Gastroesophageal sphincter (tissue), 3 donors: ENCODE measurements around the gene MCC.
"Not testable (repeated sequence)": the region's sequence is repeated elsewhere in the genome, so short reads cannot be mapped to it uniquely, and the experiment has no call there.

Source experiments
- CTCF ChIP-seq, 4 experiments: fragments of 200-600 bp in 2 of 4; fragments of 450-650 bp in 2 of 4; sonication (generic) in 1 of 4; IDR thresholded peaks; one replicate each; pipeline ENCODE4 v1.5.1; 2017 to 2019; ENCODE audit warnings: antibody characterized with exemption in 4 of 4, mild to moderate bottlenecking in 2 of 4, moderate library complexity in 2 of 4
- EP300 ChIP-seq: sonication (generic); formaldehyde crosslinking; IDR thresholded peaks from one replicate; pipeline ENCODE4 v1.6.1; 2017; ENCODE audit warnings: antibody characterized with exemption, mild to moderate bottlenecking
- POLR2A ChIP-seq, 2 donors: fragments of 450-650 bp; IDR thresholded peaks; one replicate each; pipeline ENCODE4 v1.6.1; 2017; ENCODE audit warnings: antibody characterized with exemption in 2 of 2, mild to moderate bottlenecking in 2 of 2, moderate library complexity in 1 of 2
- POLR2AphosphoS5 ChIP-seq: sonication (generic); formaldehyde crosslinking; IDR thresholded peaks from one replicate; pipeline ENCODE4 v1.6.1; 2017; ENCODE audit warnings: antibody characterized with exemption

DNA sequence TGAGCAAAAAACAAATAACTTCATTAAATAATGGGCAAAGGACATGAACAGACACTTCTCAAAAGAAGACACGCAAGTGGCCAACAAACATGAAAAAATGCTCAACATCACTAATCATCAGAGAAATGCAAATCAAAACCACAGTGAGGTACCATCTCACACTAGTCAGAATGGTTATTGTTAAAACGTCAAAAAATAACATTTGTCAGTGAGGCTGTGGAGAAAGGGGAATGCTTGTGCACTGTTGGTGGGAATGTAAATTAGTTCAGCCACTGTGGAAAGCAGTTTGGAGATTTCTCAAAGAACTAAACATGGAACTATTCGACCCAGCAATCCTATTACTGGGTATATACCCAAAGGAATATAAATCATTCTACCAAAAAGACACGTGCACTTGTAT is 90.3 kb downstream of the MCC start:
- TF ChIP-seq CTCF (IDR thresholded peaks at IDR 0.05); POLR2A (IDR thresholded peaks at IDR 0.05); POLR2AphosphoS5; EP300: not testable (repeated sequence)
